HG02884 (cell line): Measurements from ENCODE around the gene TLE3.

Experiments used
- ATAC-seq: cut with Tn5 transposase; IDR thresholded peaks from one replicate; pipeline ENCODE4 v1.9.1; 2021; ENCODE audit warnings: mild to moderate bottlenecking, moderate library complexity; ENCODE audit not compliant: unreplicated experiment

TLE3 gene

DNA sequence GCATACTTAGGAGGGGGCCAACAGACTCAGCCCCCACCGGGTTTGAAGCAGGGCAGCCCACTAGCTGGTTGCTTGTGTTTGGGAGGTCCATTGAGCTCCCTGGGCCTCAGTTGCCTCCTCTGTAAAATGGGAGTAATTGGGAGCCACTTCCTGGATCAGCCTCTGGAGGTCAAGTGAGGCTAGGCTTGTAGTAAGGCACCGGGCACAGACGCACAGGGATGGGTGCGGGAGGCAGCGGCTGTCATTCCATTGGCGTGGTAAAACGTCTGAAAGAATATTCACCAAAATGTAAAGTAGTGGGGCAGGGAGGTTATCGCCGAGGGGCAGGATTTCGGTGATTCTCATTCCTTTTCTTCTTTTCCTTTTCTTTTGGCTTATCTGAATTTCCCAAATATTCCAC, 64.6 kb downstream of the TLE3 start:
- ATAC-seq, result no peak

DNA sequence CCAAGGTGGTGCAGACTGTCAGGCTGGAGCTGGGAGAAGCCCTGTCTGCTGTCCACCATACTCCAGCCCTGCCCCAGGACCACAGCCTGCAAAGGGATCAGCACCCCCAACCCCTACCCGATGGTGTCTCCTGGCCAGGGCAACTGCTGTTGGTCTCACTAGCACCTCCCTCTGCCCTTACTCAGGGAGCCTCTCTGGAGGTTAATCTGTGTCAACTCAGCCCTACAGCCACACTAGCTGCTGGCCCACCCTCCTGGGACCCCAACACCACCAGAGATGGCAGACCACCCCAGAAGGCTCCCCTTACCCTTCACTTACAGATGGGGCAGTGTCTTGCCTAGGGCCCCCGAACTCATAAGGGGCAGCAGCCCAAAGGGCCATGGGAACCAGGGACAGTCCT, 65.2 kb downstream of the TLE3 start:
- no peak for ATAC-seq

DNA sequence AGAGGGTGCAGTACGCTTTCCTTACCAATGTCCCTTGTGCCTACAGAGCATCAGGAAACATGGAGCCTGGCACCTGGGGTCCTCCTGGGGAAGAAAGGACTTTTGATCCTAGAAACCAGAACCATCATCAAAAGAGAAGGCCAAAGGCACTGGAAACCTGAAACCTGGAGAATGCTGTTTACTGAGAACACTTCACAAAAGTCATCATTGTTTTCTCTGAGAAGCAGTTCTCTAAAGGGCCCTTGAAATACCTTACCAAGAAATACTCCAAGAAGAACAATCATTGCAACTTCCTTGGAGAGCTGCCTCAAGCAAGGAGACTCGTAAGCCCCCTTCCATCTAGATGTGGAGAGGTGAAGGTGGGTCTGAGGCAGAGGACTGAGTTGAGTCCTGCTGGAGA, 66.0 kb downstream of the TLE3 start:
- ATAC-seq, result no peak

DNA sequence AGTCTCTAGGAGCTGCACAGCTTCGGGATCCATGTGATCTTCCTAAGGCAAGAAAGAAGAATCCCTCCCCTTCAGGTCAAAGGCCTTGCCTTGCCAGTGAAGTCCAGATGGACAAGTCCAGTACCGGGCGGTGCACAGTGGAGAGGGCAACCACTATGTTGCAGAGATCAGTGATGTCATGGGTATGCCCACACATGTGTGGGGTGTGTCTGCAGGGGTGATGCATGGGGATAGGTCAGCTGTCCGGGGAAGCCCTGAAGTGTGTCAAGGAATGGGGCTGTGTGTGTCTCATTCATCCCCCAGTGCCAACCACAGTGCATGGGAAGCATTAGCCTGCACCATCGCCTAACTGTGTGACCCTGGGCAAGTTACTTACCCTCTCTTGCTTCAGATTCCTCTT, 66.5 kb downstream of the TLE3 start:
- ATAC-seq, result no peak

DNA sequence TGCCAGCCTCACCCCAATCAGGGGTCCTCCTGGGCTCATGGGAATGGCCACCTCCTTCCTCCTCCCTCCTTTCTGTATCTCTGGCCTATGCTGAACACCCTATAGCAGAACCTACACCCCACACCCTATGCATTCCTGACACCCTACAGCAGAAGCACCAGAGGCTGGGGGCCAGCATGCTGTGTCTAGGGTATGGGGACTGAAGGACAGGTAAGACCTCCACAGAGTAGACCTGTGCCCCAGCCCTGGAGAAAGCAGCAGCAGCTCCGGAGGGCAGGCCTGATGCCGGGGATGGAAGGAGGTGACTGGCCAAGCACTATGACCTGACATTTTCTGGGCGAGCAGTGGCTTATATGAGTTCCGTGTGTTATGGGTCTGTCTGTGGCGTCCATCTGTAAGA, 66.9 kb downstream of the TLE3 start:
- ATAC-seq, result no peak

DNA sequence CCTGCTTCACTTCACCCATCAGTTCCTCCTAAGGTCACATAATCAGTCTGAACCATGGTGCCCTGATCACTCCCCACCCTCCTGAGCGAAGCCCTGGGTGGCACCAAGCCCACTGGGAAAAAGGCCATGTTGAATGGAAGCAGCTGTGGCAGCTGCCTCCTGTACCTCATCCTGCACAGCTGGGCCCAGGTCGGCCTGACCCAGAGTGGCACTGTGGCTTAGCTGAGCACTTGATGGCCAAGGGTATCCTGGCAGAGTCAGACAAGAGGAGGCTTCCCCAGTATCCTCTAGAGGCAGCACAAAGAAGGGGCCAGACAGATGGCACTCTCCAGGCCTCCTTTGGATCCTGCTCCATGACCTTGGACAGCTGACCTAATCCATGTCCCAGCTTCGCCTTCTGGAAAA, 68.4 kb downstream of the TLE3 start:
- ATAC-seq, result no peak

DNA sequence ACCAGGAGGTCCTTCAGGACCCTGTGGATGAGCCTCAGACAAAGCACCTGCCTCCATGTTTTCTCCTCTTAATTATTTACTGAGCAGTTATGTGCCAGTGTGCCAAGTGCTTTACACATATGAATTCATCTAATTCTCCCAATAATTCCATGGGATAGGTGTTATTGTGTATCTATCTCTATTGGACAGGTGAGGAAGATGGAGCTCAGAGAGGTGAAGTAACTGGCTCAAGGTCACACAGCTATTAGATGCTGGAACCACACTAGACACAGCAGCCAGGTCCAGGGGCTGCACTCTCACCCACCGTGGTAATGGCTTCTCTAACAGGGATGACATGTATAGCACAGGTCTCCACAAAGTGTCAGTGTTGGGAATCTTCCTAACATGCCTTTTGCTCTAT, 70.2 kb downstream of the TLE3 start:
- no peak for ATAC-seq

DNA sequence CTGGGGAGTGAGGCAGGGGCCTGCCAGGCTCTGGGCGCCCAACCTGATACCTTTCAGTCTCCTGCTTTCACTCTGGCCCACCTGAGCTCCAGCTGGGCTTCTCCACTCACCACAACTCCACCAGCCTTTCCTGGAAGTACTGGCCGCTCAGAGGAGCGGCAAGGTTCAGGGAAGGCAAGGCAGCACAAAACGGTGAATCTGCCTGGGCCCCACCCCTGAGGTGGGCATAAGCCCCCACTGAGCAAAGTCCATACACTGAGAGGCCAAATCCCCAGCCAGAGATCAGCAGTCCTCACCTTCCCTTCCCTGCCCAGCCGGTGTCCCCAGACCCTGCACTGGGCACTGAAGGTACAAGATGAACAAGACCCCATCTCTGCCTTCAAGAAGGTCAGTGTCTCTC, 70.7 kb downstream of the TLE3 start:
- no peak for ATAC-seq

DNA sequence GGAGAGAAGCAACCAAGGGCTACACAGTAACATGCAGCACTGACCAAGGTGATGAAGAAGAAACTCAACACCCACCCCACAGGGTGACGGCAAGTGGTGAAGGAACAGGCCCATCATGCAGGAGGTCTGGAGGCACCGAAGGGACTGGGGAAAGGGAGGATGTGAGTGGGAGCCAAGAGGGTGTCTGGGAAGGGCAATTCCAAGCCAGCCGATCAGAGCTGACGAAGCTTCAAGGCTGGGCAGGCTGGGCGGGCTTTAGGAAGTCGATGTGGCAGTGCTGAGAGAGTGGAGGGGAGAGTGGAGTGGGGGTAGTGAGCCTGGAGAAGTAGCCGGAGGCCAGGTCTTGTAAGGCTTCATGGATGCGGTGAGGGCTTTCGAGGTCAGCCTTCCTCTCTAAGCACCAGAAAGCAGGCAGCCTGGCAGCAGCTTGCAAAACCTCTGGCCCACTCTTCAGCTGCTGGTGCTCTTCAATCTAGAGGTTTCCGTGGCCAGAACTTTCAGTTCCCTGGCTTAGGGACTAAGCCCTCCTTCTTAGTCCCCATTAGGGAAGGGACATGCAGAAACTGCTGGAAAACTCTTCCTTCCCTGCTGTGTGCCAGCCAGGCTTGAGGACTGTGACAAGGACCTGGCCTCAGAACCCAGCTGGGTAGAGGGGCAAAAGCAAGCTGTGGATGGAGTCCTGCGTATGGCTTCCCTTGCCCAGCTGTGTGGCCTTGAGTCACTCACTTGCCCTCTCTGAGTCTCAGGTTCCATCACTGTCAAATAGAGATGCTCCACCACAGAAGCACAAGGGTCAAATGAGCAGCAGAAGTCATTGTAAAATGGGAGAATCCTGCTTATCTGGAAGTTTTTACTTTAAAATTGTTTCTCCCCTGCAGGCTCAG, 72.1 kb downstream of the TLE3 start:
- no peak for ATAC-seq

DNA sequence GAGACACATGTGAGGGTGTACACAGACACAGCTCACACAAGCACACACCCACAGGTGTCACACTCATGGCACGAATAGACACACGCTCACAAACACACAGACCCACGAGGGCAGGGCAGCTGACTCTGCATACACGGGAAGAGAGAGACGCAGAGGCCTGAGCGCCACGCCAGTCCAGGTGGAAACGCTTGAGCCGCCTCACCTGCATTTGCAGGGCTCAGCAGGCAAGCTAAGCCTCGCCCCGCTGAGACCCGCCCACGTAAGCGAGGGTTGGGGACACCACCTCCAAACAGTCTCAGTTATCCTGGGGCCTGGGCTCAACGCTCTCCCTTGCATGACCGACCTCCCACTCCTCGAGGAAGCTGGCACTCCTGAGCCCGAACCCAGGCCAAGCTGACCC, 73.2 kb downstream of the TLE3 start:
- no peak for ATAC-seq

DNA sequence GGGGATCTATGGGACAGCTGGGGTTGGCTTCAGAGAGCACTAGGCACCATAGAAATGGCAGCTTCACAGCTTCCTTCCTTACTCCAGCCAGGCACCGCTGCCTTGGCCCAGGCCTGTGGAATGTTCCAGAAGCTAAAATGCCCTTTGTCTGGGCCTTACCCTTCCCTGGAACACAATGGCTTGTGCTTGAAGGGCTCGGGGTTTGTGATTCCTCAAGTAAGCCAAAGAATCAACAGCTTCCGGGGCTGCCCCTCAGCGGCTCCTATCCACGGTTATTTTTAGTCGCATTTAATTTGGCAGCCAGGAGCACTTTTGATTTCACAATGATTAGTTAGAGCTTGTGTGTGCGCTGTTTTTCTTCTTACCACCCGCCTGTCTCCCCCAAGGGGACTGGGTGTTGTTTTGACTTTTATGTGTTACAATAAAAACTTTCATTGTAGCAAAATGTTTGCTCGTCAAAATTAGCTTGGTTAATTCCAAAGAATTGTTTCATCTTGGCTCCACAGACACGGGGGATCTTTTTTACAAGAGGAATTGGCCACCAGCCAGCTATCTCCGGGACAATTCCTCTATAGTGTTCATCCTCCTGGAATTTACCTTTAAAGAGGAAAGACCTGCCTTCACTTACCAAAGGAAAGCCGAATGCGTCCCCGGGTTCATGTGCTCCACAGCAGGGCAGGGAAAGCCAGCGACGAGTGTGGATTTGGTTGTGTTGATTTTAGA, 73.8 kb downstream of the TLE3 start:
- no peak for ATAC-seq

DNA sequence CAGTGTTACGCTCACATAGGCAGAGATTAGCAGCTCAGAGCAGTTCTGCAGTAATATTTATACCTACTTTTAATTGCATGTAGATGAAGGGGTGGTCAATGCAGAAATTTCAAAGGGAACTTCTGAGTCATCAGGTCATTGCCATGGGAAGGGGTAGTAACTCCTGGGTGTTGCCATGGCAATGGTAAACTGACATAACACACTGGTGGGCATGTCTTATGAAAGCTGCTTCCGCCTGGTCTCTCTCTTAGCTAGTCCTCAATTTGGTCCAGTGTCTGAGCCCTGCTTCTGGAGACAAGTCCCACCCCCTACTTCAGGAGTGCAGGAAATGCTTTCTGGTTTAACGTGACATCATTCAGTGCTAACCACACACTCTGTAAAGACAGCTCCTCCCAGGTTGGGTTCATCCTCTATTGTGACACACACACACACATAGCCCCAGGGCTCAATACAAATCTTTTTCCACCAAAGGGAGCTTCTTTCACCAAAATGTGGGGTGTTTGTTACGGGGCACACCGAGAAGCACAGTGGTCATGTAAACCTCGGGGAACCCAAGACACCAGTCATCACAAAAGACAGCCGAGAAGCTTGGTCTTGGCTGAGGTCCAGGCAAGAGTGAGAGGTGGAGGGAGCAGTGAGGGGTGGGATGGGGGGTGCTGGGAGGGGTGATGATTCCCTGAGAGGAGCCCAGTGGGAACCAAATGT, 74.5 kb downstream of the TLE3 start:
- peak; percentile 66 for ATAC-seq

DNA sequence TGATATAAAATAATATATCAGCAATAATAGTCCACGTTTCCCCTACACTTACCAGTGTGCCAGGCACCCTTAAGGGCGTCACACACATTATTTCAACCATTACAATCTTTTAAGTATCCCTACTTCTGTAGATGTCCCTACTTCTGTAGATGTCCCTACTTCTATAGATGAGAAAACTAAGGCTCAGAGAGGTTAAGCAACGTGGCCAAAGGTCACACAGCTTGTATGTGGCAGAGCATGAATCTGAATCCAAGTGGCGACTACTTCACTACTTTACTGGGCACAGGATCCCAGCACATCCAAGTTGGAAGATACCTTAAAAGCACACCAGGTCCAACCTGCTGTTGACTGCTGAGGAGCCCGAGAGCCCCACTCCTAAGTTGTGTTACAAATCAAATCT, 77.5 kb downstream of the TLE3 start:
- no peak for ATAC-seq

DNA sequence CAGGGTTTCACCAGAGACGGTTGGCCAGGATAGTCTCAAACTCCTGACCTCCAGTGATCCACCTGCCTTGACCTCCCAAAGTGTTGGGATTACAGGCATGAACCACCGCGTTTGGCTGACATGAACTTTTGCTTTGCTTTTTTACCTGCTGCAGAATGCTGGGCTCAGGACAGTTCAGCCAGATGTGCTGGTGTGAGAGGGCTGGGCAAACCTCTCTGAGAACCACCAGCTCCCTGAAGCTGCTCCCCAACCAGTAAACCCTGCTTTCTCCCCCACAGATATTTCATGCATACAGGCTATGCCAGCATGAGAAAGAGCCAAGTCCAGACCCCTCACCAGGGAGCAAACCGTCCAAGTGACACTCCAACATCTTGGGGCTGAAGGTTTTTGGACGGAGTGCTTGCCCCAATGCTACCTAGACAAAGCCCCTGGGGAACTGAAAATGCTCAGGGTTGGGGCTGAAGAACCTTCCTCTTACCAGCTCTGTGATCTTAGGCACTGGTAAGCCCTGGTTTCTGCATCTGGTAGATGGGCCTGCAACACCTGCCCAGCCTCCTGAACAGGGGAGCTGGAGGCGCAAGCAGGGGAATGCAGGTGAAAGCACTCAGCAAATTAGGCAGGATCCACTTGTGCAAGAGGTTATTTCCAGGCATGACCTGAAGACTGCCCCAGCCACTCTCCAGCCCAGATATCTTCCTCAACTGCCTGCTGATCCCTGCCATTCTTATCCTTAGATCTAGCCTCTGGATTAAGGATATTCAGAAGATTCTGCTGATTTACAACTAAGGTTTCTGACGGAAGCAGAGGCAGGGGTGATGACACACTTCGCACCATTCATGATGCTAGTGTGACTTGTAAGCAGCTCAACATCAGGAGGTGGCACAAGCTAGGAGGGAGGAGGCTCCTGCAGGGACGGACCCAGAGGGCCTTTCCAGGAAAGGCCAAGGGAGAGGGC, 78.8 kb downstream of the TLE3 start:
- ATAC-seq, result no peak

DNA sequence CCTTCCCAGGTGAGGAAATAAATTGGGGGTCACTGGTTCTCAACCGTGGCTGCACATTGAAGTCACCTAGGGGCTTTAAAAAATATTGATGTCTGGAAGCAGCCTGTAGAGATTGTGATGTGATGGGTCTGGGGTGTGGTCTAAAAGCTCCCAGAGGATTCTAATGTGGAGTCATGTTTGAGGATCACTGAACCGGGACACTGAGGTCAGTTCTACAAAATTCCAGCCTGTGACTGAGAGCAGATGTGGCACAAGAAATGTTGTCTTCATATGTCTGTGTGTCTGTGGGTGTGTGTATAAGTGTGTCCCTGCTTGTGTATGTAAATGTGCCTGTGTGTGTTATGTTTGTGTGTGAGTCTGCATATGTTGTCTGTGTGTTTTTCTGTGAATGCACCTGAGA, 79.9 kb downstream of the TLE3 start:
- ATAC-seq, result no peak

DNA sequence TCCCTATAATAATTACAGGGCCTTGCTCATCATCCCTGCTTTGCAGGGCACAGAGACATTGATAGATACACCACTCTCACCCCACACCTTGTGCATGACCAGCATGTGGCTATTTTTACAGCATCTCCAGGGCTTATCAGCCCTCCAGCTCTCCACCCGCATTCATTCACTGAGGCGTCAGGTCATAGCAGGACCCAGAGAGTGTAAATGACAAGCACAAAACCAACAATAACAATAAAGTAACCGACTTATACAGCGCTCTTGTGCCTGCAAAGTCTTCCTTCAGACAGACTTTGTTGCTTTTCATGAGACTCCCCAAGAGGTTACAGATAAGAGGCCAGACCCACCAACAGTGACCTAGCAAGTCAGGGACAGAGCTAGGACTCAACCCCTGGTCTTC, 80.7 kb downstream of the TLE3 start:
- no peak for ATAC-seq

DNA sequence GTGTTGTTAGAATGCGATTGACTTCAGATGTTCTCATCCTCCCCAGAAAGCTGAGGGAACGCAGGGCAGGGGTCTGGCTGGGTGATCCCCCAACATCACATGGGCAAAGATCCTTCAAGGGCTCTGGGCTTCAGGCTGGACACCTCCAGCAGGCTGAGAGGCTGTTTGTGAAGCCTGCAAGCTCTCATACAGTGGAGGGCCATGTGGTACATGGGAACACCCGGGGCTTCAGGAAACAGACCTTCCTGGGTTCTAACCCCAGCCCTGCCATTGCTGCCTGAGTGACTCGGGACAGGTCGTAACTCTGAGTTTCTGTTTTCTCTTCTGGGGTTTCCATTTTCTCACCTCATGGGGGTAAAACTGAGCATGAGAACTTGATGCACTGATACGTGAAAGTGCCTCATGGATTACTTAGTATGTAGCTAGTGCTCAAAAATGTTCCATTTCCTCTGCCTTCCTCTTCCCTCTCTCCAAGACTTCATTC, 81.2 kb downstream of the TLE3 start:
- ATAC-seq, result no peak

DNA sequence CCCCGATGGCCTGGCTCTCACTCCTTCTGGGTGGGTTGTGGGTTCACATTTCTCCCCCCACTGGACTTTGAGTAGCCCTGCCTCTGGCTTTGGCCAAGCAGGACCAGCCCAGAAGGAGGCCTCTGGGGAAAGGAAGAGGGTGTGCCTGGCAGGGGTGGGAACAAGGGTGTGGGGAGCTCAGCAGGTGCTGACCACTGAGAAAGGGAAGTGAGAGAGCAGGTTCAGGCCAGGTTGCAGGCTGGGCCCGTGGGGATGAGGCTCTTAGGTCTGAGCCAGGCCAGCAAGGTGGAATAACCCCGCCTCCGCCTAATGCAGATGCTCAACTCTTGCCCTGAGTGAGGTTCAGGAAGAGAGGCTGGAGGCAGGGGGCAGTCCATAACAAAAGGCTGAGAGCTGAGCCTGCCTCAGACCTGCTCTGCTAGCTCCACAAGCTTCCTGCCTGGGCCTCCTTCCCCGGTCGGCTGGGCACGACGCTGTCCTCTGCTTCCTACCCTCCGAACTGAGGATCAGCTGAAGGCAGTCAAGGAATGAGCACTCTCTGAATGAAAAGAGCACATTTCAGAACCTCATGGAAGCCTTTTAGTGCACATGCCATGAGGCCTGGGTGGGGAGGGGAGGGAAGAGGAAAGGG, 82.7 kb downstream of the TLE3 start:
- peak; percentile 71 for ATAC-seq

DNA sequence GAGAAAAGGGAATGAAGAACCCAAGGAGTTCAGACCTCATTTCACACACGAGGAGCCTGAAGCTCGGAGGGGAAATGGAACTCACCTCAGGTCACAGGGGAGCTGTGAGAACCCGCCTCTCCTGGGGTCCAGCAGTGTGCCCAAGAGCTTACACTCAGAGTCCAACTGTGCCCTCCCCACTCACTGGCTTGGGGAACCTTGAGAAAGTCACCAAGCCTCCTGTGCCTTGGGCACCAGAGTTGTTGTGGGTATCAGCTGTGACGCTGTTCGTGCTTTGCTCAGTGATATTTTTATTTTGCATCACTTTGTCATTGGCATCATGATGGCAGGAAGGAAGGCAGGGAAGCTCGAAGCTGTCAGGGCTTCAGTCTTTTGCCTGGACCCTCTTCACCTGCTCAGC, 83.4 kb downstream of the TLE3 start:
- no peak for ATAC-seq

DNA sequence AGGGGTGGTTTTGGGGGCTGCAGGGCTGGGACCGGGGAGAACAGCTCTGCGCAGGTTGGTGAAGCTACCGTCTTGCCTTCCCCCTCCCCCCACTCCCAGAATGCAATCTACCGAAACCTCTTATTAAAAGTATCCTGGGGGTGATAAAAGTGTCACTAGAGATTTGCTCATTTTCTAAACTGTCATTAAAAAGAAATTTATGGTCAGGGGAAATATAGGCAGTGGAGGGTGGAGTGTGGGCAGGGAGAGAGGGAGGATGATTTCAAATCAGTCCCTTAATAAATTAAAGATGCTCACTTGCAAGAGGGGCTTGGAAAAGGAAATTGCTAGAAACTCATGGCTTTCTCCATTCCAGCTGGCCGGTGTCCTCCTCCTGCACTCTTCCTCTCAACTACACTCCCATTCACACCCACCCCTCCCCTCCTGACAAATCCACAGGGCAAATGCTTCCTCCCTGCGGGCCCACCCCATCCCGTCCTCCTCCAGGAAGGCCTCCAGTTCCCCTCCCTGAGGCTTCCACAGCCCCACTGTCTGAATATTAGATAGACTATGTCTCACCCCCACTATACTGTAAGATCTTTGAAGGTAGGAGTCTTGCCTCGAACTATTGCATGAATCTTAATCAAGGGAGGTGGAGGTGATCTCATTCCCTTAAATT, 83.9 kb downstream of the TLE3 start:
- ATAC-seq, result no peak
